HCT116 (cell line): ENCODE data around the gene DENND2D.

Experiments
- CTCF ChIP-seq, 3 experiments: fragments of 200-600 bp in 1 of 3; sonication (generic) in 1 of 3; IDR thresholded peaks in 2 of 3; conservative IDR thresholded peaks in 1 of 3; 2 replicates each; pipeline ENCODE4 v1.5.1; 2012 to 2017; ENCODE audit warnings: low read depth in 2 of 3, low read length in 2 of 3, antibody characterized with exemption in 1 of 3, borderline replicate concordance in 1 of 3, control low read depth in 1 of 3, mild to moderate bottlenecking in 1 of 3, mixed read lengths in 1 of 3, mixed run types in 1 of 3, moderate library complexity in 1 of 3; ENCODE audit not compliant: insufficient read depth in 1 of 3
- ELF1 ChIP-seq: IDR thresholded peaks from 2 replicates; pipeline ENCODE4 v1.6.1; 2012; ENCODE audit warnings: low read depth, borderline replicate concordance
- EZH2 ChIP-seq: fragments of 200-600 bp; sonication (generic); IDR thresholded peaks from 2 replicates; pipeline ENCODE4 v1.6.1; 2017; ENCODE audit warnings: antibody characterized with exemption, mixed run types
- JUND ChIP-seq: IDR thresholded peaks from 2 replicates; pipeline ENCODE4 v1.6.1; 2012
- MAX ChIP-seq: IDR thresholded peaks from 2 replicates; pipeline ENCODE4 v1.6.1; 2012
- POLR2A ChIP-seq: IDR thresholded peaks from 2 replicates; pipeline ENCODE4 v1.7.0; 2011; ENCODE audit warnings: borderline replicate concordance; ENCODE audit not compliant: insufficient read depth, insufficient read length; ENCODE audit errors: extremely low read depth
- SRF ChIP-seq: IDR thresholded peaks from 2 replicates; pipeline ENCODE4 v1.6.1; 2012; ENCODE audit warnings: low read depth
- ZBTB33 ChIP-seq: IDR thresholded peaks from 2 replicates; pipeline ENCODE4 v1.6.1; 2011; ENCODE audit warnings: mild to moderate bottlenecking, low read length, moderate library complexity; ENCODE audit not compliant: insufficient replicate concordance; ENCODE audit errors: extremely low read depth

DNA sequence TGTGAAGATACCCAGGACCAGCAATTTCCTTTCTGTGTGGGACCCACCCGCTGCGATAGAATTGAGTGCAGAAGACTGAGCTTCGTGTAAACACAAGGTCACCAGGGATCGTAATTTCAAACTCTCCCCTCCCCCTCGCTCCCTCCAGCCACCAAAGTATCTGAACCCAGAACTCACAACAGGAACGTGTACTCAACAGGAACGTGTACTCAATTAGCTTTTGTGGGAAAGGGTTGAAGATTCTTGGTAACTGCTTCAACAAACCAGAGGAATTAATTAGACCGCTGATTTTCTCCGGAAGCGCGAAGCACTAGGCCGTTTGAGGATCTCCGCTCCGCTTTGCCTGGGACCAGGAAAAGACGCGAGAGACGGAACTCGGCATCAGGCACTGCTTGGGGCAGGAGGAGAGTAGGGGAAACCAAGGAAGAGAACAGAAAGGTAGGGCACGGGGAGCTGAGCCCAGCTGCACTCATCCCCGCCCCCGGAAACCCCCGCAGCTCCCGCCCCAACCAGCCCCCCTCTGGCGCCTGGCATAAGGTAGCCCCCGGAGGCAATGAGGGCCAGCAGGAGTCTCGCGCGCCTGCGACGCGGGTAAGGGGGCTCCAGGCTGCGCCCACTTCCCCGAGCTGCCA lies 61.0 kb downstream of the DENND2D start:
- TF ChIP-seq CTCF (IDR thresholded peaks at IDR 0.05 in 2 of 3, conservative IDR thresholded peaks at IDR 0.05 in 1 of 3; ENCODE audit: borderline replicate concordance in 1 of 3, insufficient read depth in 1 of 3, low read depth in 2 of 3, low read length in 2 of 3): no peak
- TF ChIP-seq POLR2A: no peak
- TF ChIP-seq ZBTB33: no peak
- no peak for TF ChIP-seq ELF1
- no peak for TF ChIP-seq EZH2
- TF ChIP-seq MAX: peak; percentile 17; the same call in 1 of the 2 replicates
- TF ChIP-seq JUND: no peak
- TF ChIP-seq SRF: no peak
